ENCODE data around the gene RPGRIP1L. TPM values are rescaled to one million over a fixed set of nuclear protein-coding genes. Genes with fewer than 3 reads are reported as not detected.

Gene RPGRIP1L
- total and polyA plus RNA-seq, 2 donors from 2014 or later, result 4.3 to 10.2 TPM

GRCh38 chr16:53726625-53727024, 23.0 kb upstream of the RPGRIP1L start:
- Histone ChIP-seq H3K4me1 (ENCODE audit: control insufficient read depth in 2 of 3, insufficient read depth in 2 of 3, low read depth in 1 of 3, low read length in 3 of 3) (peaks cover 2 to 6% (median 5%) of the 10 kb centered on the region in 3 donors), H3K27me3 (ENCODE audit: control insufficient read depth, insufficient read depth, low read length) (no peaks in the 10 kb centered on the region), H3K36me3 (ENCODE audit: control insufficient read depth in 2 of 3, insufficient read depth in 3 of 3, low read length in 3 of 3) (no peaks in the 10 kb centered on the region), H3K9ac (ENCODE audit: low read length in 3 of 3) (no peak overlapping the region), H3K9me3 (ENCODE audit: control insufficient read depth in 2 of 3, insufficient read depth in 1 of 3, low read length in 3 of 3) (no peaks in the 10 kb centered on the region), H3K27ac (ENCODE audit: low read depth in 2 of 2, low read length in 2 of 2) (no peak overlapping the region), H3K4me3 (ENCODE audit: low read length in 3 of 3) (no peak overlapping the region)
- no peak for TF ChIP-seq CTCF (IDR thresholded peaks at IDR 0.05; ENCODE audit: borderline replicate concordance, extremely low read depth, insufficient read depth)
- intact Hi-C loops (cut with DNase I), result no loop called here
- DNase-seq, result peak in 3 of 5 donors; percentile 56 to 67 (median 64)
- FAIRE-seq, result no peak

- H3K4me1 ChIP-seq (ENCODE audit: control insufficient read depth in 2 of 3, insufficient read depth in 2 of 3, low read depth in 1 of 3, low read length in 3 of 3), result peaks cover 0 to 6% (median 2%) of the 10 kb centered on the region in 3 donors
- H3K4me3 ChIP-seq (ENCODE audit: low read length in 3 of 3), result no peak overlapping the region
- no peak overlapping the region for H3K27ac ChIP-seq (ENCODE audit: low read depth in 2 of 2, low read length in 2 of 2)
- TF ChIP-seq CTCF (IDR thresholded peaks at IDR 0.05; ENCODE audit: borderline replicate concordance, extremely low read depth, insufficient read depth), result no peak
- no peaks in the 10 kb centered on the region for H3K27me3 ChIP-seq (ENCODE audit: control insufficient read depth, insufficient read depth, low read length)
- no peaks in the 10 kb centered on the region for H3K36me3 ChIP-seq (ENCODE audit: control insufficient read depth in 2 of 3, insufficient read depth in 3 of 3, low read length in 3 of 3)
- H3K9me3 ChIP-seq (ENCODE audit: control insufficient read depth in 2 of 3, insufficient read depth in 1 of 3, low read length in 3 of 3), result no peaks in the 10 kb centered on the region
- intact Hi-C loops (cut with DNase I), result no loop called here
- H3K9ac ChIP-seq (ENCODE audit: low read length in 3 of 3), result no peak overlapping the region
- FAIRE-seq (no peak), DNase-seq (no peak)
These were observed 17.4 kb upstream of the RPGRIP1L start for GRCh38 chr16:53721017-53721416.

GRCh38 chr16:53717577-53717976, 13.9 kb upstream of the RPGRIP1L start:
- no peaks in the 10 kb centered on the region for H3K36me3 ChIP-seq (ENCODE audit: control insufficient read depth in 2 of 3, insufficient read depth in 3 of 3, low read length in 3 of 3)
- peaks cover 0 to 2% (median 0%) of the 10 kb centered on the region in 3 donors for H3K4me1 ChIP-seq (ENCODE audit: control insufficient read depth in 2 of 3, insufficient read depth in 2 of 3, low read depth in 1 of 3, low read length in 3 of 3)
- H3K27me3 ChIP-seq (ENCODE audit: control insufficient read depth, insufficient read depth, low read length), result no peaks in the 10 kb centered on the region
- no peak overlapping the region for H3K4me3 ChIP-seq (ENCODE audit: low read length in 3 of 3)
- no peaks in the 10 kb centered on the region for H3K9me3 ChIP-seq (ENCODE audit: control insufficient read depth in 2 of 3, insufficient read depth in 1 of 3, low read length in 3 of 3)
- no peak overlapping the region for H3K27ac ChIP-seq (ENCODE audit: low read depth in 2 of 2, low read length in 2 of 2)
- DNase-seq, result no peak
- TF ChIP-seq CTCF (IDR thresholded peaks at IDR 0.05; ENCODE audit: borderline replicate concordance, extremely low read depth, insufficient read depth), result no peak
- H3K9ac ChIP-seq (ENCODE audit: low read length in 3 of 3), result no peak overlapping the region
- FAIRE-seq, result no peak
- intact Hi-C loops (cut with DNase I), result no loop called here

GRCh38 chr16:53715023-53715384, 11.3 kb upstream of the RPGRIP1L start:
- Histone ChIP-seq H3K27me3 (ENCODE audit: control insufficient read depth, insufficient read depth, low read length) (no peaks in the 10 kb centered on the region), H3K27ac (ENCODE audit: low read depth in 2 of 2, low read length in 2 of 2) (no peak overlapping the region), H3K36me3 (ENCODE audit: control insufficient read depth in 2 of 3, insufficient read depth in 3 of 3, low read length in 3 of 3) (no peaks in the 10 kb centered on the region), H3K4me3 (ENCODE audit: low read length in 3 of 3) (no peak overlapping the region), H3K9me3 (ENCODE audit: control insufficient read depth in 2 of 3, insufficient read depth in 1 of 3, low read length in 3 of 3) (no peaks in the 10 kb centered on the region), H3K9ac (ENCODE audit: low read length in 3 of 3) (no peak overlapping the region), H3K4me1 (ENCODE audit: control insufficient read depth in 2 of 3, insufficient read depth in 2 of 3, low read depth in 1 of 3, low read length in 3 of 3) (peaks cover 0 to 1% (median 0%) of the 10 kb centered on the region in 3 donors)
- intact Hi-C loops (cut with DNase I), result no loop called here
- FAIRE-seq (no peak), DNase-seq (no peak)
- TF ChIP-seq CTCF (IDR thresholded peaks at IDR 0.05; ENCODE audit: borderline replicate concordance, extremely low read depth, insufficient read depth), result no peak
